SU-DHL-6 (cell line): Measurements from ENCODE around the gene DAPK1.

Experiments used
- H2AFZ ChIP-seq: fragments of 200-600 bp; sonication (generic); 2 replicates; pipeline ENCODE4 v1.6.1; 2014; ENCODE audit warnings: low read depth, mild to moderate bottlenecking, moderate library complexity, mixed read lengths, antibody characterized with exemption, low read length; ENCODE audit not compliant: severe bottlenecking
- H3F3A ChIP-seq: fragments of 200-600 bp; shearing (Covaris generic); 2 replicates; pipeline ENCODE4 v1.6.0; 2016; ENCODE audit warnings: antibody characterized with exemption, mild to moderate bottlenecking; ENCODE audit not compliant: insufficient read depth
- H3K27ac ChIP-seq: fragments of 200-600 bp; sonication (generic); 2 replicates; pipeline ENCODE4 v1.5.1; 2016; ENCODE audit warnings: low read depth, mild to moderate bottlenecking, low read length, moderate library complexity, mixed read lengths
- H3K27me3 ChIP-seq: fragments of 200-600 bp; sonication (generic), shearing (Covaris generic); 2 replicates; pipeline ENCODE4 v1.6.0; 2014; ENCODE audit warnings: mild to moderate bottlenecking, low read length
- H3K36me3 ChIP-seq: fragments of 200-600 bp; sonication (generic); 2 replicates; pipeline ENCODE4 v1.6.1; 2014; ENCODE audit warnings: mild to moderate bottlenecking, low read length, mixed read lengths
- H3K4me2 ChIP-seq: fragments of 300-600, 200-600 bp; shearing (Covaris generic), sonication (generic); 2 replicates; pipeline ENCODE4 v1.6.0; 2014; ENCODE audit warnings: low read length, low read depth, mild to moderate bottlenecking; ENCODE audit not compliant: poor library complexity, severe bottlenecking
- H3K4me3 ChIP-seq: fragments of 200-600 bp; sonication (generic); 2 replicates; pipeline ENCODE4 v1.5.1; 2014; ENCODE audit warnings: antibody characterized with exemption, low read length, mild to moderate bottlenecking, mixed read lengths; ENCODE audit not compliant: insufficient read depth, poor library complexity, severe bottlenecking
- H3K79me2 ChIP-seq: fragments of 200-600 bp; sonication (generic); 2 replicates; pipeline ENCODE4 v1.6.1; 2014; ENCODE audit warnings: mild to moderate bottlenecking, low read length, moderate library complexity; ENCODE audit not compliant: insufficient read depth
- H3K9ac ChIP-seq: fragments of 200-600 bp; sonication (generic); 2 replicates; pipeline ENCODE4 v1.7.0; 2014; ENCODE audit warnings: mild to moderate bottlenecking, low read length
- H3K9me2 ChIP-seq: fragments of 200-600 bp; sonication (generic); replicated peaks from 2 replicates; pipeline ENCODE4 v1.6.1; 2014; ENCODE audit warnings: low read length; ENCODE audit not compliant: insufficient read depth
- H3K9me3 ChIP-seq: fragments of 200-600 bp; sonication (generic); 2 replicates; pipeline ENCODE4 v1.6.1; 2014; ENCODE audit warnings: low read length, mixed read lengths; ENCODE audit not compliant: insufficient read depth
- H4K20me1 ChIP-seq: fragments of 200-600 bp; sonication (generic); 2 replicates; pipeline ENCODE4 v1.6.1; 2014; ENCODE audit warnings: low read depth, mild to moderate bottlenecking, antibody characterized with exemption, low read length, moderate library complexity, mixed read lengths
- EZH2phosphoT487 ChIP-seq: fragments of 200-600 bp; sonication (generic), shearing (Covaris generic); conservative IDR thresholded peaks from 2 replicates; pipeline ENCODE4 v1.6.1; 2018; ENCODE audit warnings: mild to moderate bottlenecking, antibody characterized with exemption, low read length, moderate library complexity, mixed read lengths
- TF ChIP-seq, protein P1 (sequence below): fragments of 200-600 bp; sonication (generic); IDR thresholded peaks from one replicate; pipeline ENCODE4 v1.5.1; 2017; ENCODE audit warnings: antibody characterized with exemption, mild to moderate bottlenecking, low read length, moderate library complexity; ENCODE audit not compliant: insufficient read depth, poor library complexity, severe bottlenecking

DAPK1 gene

GRCh38 chr9:87534957-87535356 lies 37.3 kb downstream of the DAPK1 start:
- Histone ChIP-seq H3K4me3 (no peak overlapping the region), H3K9me3 (no peaks in the 10 kb centered on the region), H3K9ac (no peak overlapping the region), H3K79me2 (no peaks in the 10 kb centered on the region), H3K36me3 (no peaks in the 10 kb centered on the region), H3K4me2 (no peak overlapping the region), H3K27me3 (no peaks in the 10 kb centered on the region), H3K9me2 (no peaks in the 10 kb centered on the region), H3K27ac (no peak overlapping the region), H3F3A (no peaks in the 10 kb centered on the region), H2AFZ (no peak overlapping the region), H4K20me1 (no peaks in the 10 kb centered on the region)
- TF ChIP-seq, protein P1, sequence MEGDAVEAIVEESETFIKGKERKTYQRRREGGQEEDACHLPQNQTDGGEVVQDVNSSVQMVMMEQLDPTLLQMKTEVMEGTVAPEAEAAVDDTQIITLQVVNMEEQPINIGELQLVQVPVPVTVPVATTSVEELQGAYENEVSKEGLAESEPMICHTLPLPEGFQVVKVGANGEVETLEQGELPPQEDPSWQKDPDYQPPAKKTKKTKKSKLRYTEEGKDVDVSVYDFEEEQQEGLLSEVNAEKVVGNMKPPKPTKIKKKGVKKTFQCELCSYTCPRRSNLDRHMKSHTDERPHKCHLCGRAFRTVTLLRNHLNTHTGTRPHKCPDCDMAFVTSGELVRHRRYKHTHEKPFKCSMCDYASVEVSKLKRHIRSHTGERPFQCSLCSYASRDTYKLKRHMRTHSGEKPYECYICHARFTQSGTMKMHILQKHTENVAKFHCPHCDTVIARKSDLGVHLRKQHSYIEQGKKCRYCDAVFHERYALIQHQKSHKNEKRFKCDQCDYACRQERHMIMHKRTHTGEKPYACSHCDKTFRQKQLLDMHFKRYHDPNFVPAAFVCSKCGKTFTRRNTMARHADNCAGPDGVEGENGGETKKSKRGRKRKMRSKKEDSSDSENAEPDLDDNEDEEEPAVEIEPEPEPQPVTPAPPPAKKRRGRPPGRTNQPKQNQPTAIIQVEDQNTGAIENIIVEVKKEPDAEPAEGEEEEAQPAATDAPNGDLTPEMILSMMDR, result no peak
- no peak for TF ChIP-seq EZH2phosphoT487

- no peaks in the 10 kb centered on the region for H3F3A ChIP-seq
- TF ChIP-seq, protein P1, result no peak
- no peak for TF ChIP-seq EZH2phosphoT487
- H3K79me2 ChIP-seq, result no peaks in the 10 kb centered on the region
- no peak overlapping the region for H3K27ac ChIP-seq
- H3K9me2 ChIP-seq, result no peaks in the 10 kb centered on the region
- no peak overlapping the region for H3K4me3 ChIP-seq
- no peak overlapping the region for H3K9ac ChIP-seq
- H3K36me3 ChIP-seq, result no peaks in the 10 kb centered on the region
- no peak overlapping the region for H2AFZ ChIP-seq
- no peaks in the 10 kb centered on the region for H3K27me3 ChIP-seq
- H4K20me1 ChIP-seq, result no peaks in the 10 kb centered on the region
- H3K9me3 ChIP-seq, result no peaks in the 10 kb centered on the region
- no peak overlapping the region for H3K4me2 ChIP-seq
Measured at GRCh38 chr9:87535817-87536539, 38.3 kb downstream of the DAPK1 start.

- TF ChIP-seq, protein P1, result no peak
- TF ChIP-seq EZH2phosphoT487, result no peak
- H2AFZ ChIP-seq, result no peak overlapping the region
- no peak overlapping the region for H3K9ac ChIP-seq
- no peaks in the 10 kb centered on the region for H3F3A ChIP-seq
- H3K9me3 ChIP-seq, result no peaks in the 10 kb centered on the region
- H3K27me3 ChIP-seq, result no peaks in the 10 kb centered on the region
- H3K9me2 ChIP-seq, result no peaks in the 10 kb centered on the region
- H3K36me3 ChIP-seq, result no peaks in the 10 kb centered on the region
- H4K20me1 ChIP-seq, result no peaks in the 10 kb centered on the region
- H3K4me3 ChIP-seq, result no peak overlapping the region
- no peak overlapping the region for H3K27ac ChIP-seq
- no peaks in the 10 kb centered on the region for H3K79me2 ChIP-seq
- no peak overlapping the region for H3K4me2 ChIP-seq
Measured at GRCh38 chr9:87537625-87538024, 40.0 kb downstream of the DAPK1 start.
